HL-60 (cell line): ENCODE results near the gene GLRA3.

ENCODE experiments used
- CTCF ChIP-seq: IDR thresholded peaks from one replicate; pipeline ENCODE4 v1.5.1; 2011; ENCODE audit warnings: low read length, control low read depth, inconsistent platforms; ENCODE audit not compliant: insufficient read depth
- POLR2AphosphoS5 ChIP-seq: IDR thresholded peaks from 2 replicates; pipeline ENCODE4 v1.6.1; 2012; ENCODE audit warnings: low read depth
- REST ChIP-seq: IDR thresholded peaks from 2 replicates; pipeline ENCODE4 v1.6.1; 2012; ENCODE audit warnings: low read depth; ENCODE audit not compliant: insufficient replicate concordance
- SPI1 ChIP-seq: IDR thresholded peaks from 2 replicates; pipeline ENCODE4 v1.6.1; 2012; ENCODE audit warnings: low read depth, mild to moderate bottlenecking, borderline replicate concordance

- no peak for TF ChIP-seq CTCF
- no peak for TF ChIP-seq SPI1
- no peak for TF ChIP-seq POLR2AphosphoS5
- TF ChIP-seq REST: no peak
These were observed 111.9 kb downstream of the GLRA3 start for GRCh38 chr4:174716986-174717770.
